ENCODE measurements around the gene ZCCHC18.

ZCCHC18 gene

DNA sequence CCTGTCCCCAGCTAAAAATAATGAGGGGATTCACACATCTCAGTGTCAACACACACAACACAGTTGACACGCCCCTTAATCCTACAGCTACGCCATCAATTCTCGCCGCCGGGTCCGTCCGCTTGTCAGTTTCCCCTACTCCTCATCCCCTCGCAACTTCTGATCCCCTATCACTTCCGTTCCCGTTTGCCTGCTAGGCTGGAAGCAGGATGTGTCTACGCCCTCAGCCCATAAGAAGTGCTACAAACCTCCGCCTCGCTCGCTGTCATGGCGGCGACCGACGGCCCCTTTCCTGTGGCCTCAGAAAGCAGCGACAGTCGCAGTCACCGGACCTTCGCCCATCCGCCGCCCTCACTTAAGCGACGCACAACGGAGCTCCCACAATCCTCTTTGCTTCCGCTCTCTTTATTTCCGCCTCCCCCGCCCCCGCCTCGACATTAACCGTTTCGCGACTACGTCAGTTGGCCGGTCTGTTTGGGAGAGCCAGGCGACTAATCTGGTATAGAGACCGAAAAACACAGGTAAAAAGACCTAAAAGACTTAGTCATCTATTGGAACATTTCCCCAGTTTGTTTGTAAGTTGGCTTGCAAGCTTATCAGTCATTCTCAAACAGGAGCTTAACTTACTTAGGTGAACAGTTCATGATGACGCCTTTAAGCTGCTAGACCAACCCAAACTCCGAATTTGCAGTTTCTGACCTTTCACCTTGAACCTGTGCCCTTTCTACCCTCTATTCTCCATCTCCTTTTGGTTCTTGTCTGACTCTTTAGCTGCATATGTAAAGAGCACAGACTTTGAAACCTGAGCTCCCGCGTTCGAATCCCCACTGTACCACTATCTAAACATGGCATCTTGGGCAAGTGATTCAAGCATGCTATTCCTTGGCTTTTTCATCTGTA lies 44.6 kb downstream of the ZCCHC18 start, which contains the start of gene SLC25A53:
SLC25A53 (minus strand) TSS at position 380 of the 900 bp plus-strand sequence. CDS start 51,752 bp downstream, outside the sequence.
- H3K4me1 Mint-ChIP-seq, result peaks cover 14% of the 10 kb centered on the region
- H3K27ac Mint-ChIP-seq, result peak within 1 kb of the TSS; percentile 95
- no peaks in the 10 kb centered on the region for H3K27me3 Mint-ChIP-seq
- H3K9me3 Mint-ChIP-seq, result no peaks in the 10 kb centered on the region
- peak within 1 kb of the TSS; percentile 81 for H3K4me3 Mint-ChIP-seq
- DNase-seq, result peak; percentile 83
- no peaks in the 10 kb centered on the region for H3K36me3 Mint-ChIP-seq
- CTCF ChIA-PET, result interaction anchor here (0.7 to 1.8 kb wide), 2 partner anchors 9 to 45 kb away, joined by 3 to 12 read pairs; partner anchors contain the start of gene FAM199X

Measured in activated naive CD4-positive, alpha-beta T cell treated with anti-CD3 and anti-CD28 coated beads, Interleukin-2, amount 10 ng/mL, durations not matched to agents 7 days and 5 days (primary cell).